GM03348 (cell line): Measurements from ENCODE around the gene ITFG1.
"Not testable (repeated sequence)": the region's sequence is repeated elsewhere in the genome, so short reads cannot be mapped to it uniquely, and the experiment has no call there.

ENCODE experiments used
- DNase-seq: peaks from one replicate; pipeline ENCODE4 v3.0.0; 2012; ENCODE audit warnings: low spot score

ITFG1 gene

DNA sequence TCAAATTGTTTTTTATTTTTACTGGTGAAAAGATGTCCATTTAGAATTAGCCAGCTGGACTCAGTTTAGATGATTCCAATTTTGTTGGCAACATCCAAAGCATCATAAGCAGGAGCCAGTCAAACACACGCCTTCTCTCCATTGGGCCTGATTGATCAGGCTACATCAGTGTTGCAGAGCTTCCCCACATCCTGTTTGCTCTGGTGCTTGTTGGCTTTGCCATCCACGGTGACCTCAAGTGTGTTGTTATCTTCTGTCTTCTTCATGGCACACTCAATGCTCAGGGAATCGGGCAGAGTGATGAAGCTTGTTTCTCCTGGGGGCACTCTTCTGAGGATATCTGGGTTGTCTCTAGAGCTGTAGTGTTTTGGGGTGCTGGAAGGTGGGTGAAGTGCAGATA is 310.8 kb downstream of the ITFG1 start:
- DNase-seq = no peak

GRCh38 chr16:47144559-47144877 is 316.3 kb downstream of the ITFG1 start:
- DNase-seq = no peak

GRCh38 chr16:47143677-47144558 is 316.9 kb downstream of the ITFG1 start, which contains the start of gene NETO2:
Gene NETO2, minus strand, starts transcription at chr16:47143945. Its CDS starts 333 bp downstream, at chr16:47143612.
- DNase-seq = peak; percentile 84

DNA sequence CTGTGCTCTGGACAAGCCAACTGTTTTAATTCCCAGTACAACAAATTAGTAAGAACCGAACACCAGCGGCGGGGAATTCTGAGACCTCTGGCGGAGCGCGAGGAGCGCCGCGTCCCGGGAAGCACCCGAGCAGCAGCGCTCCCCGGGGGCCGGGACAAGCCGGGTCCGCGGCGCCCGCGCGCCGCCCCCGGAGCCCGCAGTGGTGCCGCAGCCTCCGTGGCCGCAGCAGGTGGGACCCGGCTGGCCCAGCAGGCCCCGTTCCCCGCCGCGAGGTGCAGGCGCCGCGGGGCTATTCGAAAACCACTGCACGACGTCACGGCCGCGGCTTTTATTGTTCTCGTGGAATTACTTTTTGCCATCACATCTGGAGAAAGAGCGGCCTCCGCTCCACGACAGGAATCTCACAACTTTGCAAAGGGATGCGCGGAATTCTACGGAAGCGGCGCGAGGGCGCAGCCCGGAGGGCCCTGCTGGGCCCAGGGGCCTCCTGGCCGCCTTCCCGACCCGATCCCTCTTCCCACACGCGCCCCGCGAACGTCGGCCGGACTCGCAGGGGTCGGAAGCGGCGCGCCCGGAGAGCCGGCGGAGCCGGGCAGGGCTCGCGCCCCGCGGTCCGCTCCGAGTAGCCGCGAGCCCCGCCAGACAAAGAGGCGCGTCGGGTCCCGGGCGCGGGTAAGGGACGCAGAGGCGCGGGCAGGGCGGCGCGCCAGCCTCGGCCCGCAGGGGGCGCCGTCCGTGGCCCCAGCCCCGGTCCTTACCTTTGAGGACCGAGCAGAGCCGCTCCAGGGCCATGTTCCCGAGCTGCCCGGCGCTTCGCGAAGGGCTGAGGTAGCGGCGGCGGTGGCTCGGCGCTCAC is 317.8 kb downstream of the ITFG1 start:
- DNase-seq = peak; percentile 76

GRCh38 chr16:47142486-47142820 is 318.4 kb downstream of the ITFG1 start:
- peak; percentile 27 for DNase-seq

- DNase-seq = peak; percentile 88
These were observed 318.9 kb downstream of the ITFG1 start for GRCh38 chr16:47141773-47142485.

DNA sequence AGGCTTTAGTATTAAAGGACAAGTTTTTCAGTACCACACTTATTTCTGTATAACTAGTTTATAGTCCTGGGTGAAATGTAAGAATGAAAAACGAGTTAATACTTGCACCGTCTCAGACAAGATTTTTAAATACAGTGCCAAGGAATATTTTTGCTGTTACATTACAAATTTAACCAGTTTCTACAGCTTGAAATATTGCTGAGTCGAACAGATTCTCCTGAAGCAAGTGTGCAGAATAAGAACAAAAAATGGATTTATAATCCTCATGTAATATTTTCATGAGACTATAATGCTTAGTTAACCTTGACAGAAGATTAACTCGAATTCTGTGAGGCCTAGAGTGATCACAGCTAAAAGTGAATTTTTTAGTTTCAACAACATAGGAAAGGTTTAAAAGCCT is 320.2 kb downstream of the ITFG1 start:
- no peak for DNase-seq

GRCh38 chr16:47139561-47140185 is 321.2 kb downstream of the ITFG1 start:
- no peak for DNase-seq

DNA sequence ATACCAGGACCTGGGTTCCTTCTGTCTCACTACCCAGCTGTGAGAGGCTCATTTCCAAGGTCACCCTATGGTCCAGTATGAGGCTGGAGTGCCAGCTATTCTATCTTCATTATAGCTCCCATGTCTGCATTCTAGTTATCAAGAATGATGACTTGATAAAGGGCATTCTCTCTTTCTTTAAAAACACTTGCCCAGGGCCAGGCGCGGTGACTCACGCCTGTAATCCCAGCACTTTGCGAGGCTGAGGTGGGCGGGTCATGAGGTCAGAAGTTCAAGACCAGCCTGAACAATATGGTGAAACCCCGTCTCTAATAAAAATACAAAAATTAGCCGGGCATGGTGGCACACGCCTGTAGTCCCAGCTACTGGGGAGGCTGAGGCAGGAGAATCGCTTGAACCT is 322.9 kb downstream of the ITFG1 start:
- not testable (repeated sequence) for DNase-seq

GRCh38 chr16:47136099-47136842 is 324.6 kb downstream of the ITFG1 start:
- no peak for DNase-seq

- DNase-seq = no peak
These were observed 326.3 kb downstream of the ITFG1 start for GRCh38 chr16:47134550-47134949.

- DNase-seq = no peak
These were observed 328.6 kb downstream of the ITFG1 start for GRCh38 chr16:47132308-47132707.

DNA sequence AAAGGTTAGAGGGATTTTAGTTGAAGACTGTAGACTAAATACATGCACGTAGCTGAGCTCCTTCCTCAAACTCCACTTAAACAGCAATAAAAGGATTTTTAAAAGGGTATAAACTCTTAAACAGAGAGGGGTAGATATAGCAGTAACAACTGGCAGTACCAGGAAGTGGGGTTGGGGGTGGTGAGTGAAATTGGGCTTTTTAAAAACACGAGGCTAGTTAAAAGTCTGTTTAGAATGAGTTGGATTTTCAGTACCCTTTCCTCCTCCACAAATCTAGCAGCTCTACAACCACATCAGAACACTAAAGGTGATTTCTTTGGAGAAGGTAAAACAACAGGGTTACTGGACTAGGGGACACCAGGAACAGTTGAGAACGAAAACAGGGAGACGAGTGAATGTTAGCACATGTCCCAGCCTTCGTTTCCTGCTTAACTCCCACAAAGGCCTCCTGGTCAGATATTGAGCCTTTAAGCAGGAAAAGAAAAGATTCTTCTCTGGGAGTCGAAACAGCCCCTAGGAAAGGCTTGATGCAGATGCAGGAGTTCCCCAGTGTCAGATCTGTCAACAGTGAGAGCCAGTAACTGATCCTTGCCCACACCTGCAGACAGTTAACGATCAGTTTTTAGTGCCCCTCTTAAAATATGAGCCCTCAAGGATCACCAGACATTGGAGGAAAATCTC is 331.0 kb downstream of the ITFG1 start:
- DNase-seq = no peak

DNA sequence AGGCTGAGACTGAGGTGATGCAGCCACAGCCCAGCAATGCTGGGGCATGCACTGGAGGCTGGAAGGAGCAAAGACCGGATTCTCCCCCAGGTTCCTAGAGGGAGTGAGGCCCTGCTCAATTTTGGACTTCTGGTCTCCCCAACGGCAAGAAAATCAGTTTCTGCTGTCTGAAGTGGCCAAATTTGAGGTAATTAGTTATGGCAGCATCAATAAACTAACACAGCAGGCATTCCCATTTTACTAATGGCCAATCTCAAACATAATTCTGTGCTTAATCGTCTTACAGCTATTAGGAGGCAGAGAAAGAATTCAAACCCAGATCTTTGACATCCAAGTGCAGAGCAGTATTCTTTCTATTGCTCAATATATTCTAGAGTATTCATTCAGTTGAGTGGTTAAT is 333.3 kb downstream of the ITFG1 start:
- no peak for DNase-seq

- DNase-seq = no peak
These were observed 335.1 kb downstream of the ITFG1 start for GRCh38 chr16:47125757-47126156.

- no peak for DNase-seq
These were observed 347.7 kb downstream of the ITFG1 start for GRCh38 chr16:47113130-47113529.

DNA sequence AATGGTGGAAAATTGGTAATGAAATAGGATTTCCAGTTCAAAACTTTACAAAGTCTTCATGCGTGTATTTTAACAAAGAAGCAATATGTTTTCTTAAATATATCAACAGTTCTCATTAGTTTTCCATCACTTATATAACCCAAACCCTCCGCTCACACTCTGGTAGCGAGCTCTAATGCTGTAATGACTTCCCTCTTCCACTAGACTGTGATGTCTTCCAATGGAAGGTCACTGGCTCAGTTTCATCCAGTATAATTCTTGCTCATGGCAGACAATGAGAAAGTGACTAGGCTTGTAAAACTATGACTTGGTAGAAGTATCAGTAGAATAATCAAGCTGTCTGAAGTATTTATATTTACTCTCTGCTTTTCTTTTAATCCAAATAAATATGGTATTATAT is 349.9 kb downstream of the ITFG1 start:
- no peak for DNase-seq

GRCh38 chr16:47109361-47109760 is 351.5 kb downstream of the ITFG1 start:
- DNase-seq = no peak
